Measurements from ENCODE around the gene ALK. TPM values are rescaled to one million over a fixed set of nuclear protein-coding genes. Genes with fewer than 3 reads are reported as not detected.

ALK gene
- total RNA-seq, 1 experiment from 2014 or later, result 14.7 TPM

DNA sequence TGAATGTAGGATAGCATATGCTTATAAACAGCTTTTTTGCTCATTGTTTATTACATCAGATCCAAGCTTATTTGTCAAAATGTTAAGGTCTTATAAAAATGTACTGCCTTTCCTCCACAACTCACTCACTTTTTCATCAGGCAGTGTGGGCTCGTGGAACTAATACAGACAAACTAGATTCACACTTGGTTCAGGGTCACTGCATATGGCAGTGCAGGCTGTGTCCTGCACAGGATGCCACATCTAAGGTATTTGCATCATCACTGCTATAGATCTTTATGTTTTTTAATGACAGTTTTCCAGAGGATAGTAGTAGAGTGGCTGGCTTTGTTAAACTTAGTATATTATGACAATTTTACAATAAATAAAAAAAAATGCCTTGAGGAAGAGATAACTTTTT, 425.2 kb downstream of the ALK start:
- Histone ChIP-seq H3K9me3 (ENCODE audit: low read depth, low read length, poor library complexity, severe bottlenecking) (no peaks in the 10 kb centered on the region), H3K4me1 (ENCODE audit: insufficient read depth, low read length, poor library complexity, severe bottlenecking) (no peaks in the 10 kb centered on the region), H3K27me3 (replicated peaks; ENCODE audit: insufficient read depth, low read depth, low read length, poor library complexity) (no peaks in the 10 kb centered on the region), H3K27ac (ENCODE audit: low read depth, low read length, poor library complexity, severe bottlenecking) (no peak overlapping the region), H3K4me3 (ENCODE audit: low read depth, low read length, poor library complexity, severe bottlenecking) (no peak overlapping the region), H3K36me3 (ENCODE audit: insufficient read depth, low read length, poor library complexity, severe bottlenecking) (no peaks in the 10 kb centered on the region)
- TF ChIP-seq, protein P1, sequence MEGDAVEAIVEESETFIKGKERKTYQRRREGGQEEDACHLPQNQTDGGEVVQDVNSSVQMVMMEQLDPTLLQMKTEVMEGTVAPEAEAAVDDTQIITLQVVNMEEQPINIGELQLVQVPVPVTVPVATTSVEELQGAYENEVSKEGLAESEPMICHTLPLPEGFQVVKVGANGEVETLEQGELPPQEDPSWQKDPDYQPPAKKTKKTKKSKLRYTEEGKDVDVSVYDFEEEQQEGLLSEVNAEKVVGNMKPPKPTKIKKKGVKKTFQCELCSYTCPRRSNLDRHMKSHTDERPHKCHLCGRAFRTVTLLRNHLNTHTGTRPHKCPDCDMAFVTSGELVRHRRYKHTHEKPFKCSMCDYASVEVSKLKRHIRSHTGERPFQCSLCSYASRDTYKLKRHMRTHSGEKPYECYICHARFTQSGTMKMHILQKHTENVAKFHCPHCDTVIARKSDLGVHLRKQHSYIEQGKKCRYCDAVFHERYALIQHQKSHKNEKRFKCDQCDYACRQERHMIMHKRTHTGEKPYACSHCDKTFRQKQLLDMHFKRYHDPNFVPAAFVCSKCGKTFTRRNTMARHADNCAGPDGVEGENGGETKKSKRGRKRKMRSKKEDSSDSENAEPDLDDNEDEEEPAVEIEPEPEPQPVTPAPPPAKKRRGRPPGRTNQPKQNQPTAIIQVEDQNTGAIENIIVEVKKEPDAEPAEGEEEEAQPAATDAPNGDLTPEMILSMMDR (conservative IDR thresholded peaks at IDR 0.05; ENCODE audit: low read depth, low read length), result no peak
- TF ChIP-seq EZH2 (IDR thresholded peaks at IDR 0.05; ENCODE audit: borderline replicate concordance, low read depth, low read length, poor library complexity, severe bottlenecking), result no peak
- DNase-seq (ENCODE audit: low spot score), result no peak
- CTCF ChIA-PET, result no interaction called here
- intact Hi-C loops (cut with micrococcal nuclease; ENCODE audit: unreplicated experiment), result no loop called here
- POLR2A ChIA-PET (ENCODE audit: low non-redundant PET), result no interaction called here
- no TSS peak for BruUV-seq (replicated peaks)

DNA sequence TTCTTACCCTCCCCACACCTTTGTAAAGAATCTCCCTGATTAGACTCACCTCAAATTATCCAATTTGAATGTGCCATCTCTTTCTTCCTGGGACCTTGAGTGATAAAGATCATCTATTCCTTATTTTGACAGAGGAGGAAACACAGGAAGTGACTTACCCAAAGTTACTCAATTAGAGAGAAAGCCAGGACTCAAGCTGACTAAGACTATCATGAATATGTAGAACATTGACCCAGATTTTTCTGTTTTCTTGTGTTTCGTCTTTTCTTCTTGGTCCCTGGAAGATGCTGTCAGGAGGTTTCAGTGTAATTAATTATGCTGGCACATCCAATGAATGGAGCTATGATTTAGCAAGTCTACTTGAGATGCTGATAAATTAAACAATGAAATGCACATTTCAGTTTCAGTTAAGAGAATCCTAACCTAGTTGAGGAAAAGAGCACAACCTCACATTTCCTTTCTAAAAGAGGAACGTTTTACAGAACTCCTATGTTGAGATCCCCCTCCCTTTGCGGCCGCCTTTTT, 425.8 kb downstream of the ALK start:
- Histone ChIP-seq H3K4me1 (ENCODE audit: insufficient read depth, low read length, poor library complexity, severe bottlenecking) (no peaks in the 10 kb centered on the region), H3K9me3 (ENCODE audit: low read depth, low read length, poor library complexity, severe bottlenecking) (no peaks in the 10 kb centered on the region), H3K27ac (ENCODE audit: low read depth, low read length, poor library complexity, severe bottlenecking) (no peak overlapping the region), H3K36me3 (ENCODE audit: insufficient read depth, low read length, poor library complexity, severe bottlenecking) (no peaks in the 10 kb centered on the region), H3K4me3 (ENCODE audit: low read depth, low read length, poor library complexity, severe bottlenecking) (no peak overlapping the region), H3K27me3 (replicated peaks; ENCODE audit: insufficient read depth, low read depth, low read length, poor library complexity) (no peaks in the 10 kb centered on the region)
- ChIA-PET CTCF (no interaction called here), POLR2A (ENCODE audit: low non-redundant PET) (no interaction called here)
- no TSS peak for BruUV-seq (replicated peaks)
- TF ChIP-seq, protein P1 (conservative IDR thresholded peaks at IDR 0.05; ENCODE audit: low read depth, low read length), result no peak
- TF ChIP-seq EZH2 (IDR thresholded peaks at IDR 0.05; ENCODE audit: borderline replicate concordance, low read depth, low read length, poor library complexity, severe bottlenecking), result no peak
- intact Hi-C loops (cut with micrococcal nuclease; ENCODE audit: unreplicated experiment), result no loop called here
- peak; percentile 52 for DNase-seq (ENCODE audit: low spot score)

DNA sequence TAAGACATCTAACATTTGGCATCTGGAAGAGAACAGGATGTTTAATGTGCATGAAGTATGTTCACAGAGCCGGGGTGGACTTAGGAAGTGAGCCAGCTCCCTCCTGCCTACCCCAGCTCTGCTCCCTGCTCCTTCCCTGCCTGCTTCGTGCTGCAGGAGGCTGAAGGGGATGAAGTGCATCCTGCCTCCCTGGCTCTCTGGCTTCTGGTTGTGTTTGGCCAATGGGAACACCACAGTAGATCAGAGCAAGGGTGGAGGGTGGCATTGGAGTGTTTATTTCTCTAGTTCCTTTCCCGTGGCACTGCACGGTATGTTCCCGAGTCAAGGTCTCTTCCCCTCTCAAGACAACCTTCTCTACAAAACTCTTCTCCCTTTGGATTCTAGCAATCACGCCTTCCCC, 426.3 kb downstream of the ALK start:
- Histone ChIP-seq H3K4me3 (ENCODE audit: low read depth, low read length, poor library complexity, severe bottlenecking) (no peak overlapping the region), H3K36me3 (ENCODE audit: insufficient read depth, low read length, poor library complexity, severe bottlenecking) (no peaks in the 10 kb centered on the region), H3K27ac (ENCODE audit: low read depth, low read length, poor library complexity, severe bottlenecking) (no peak overlapping the region), H3K4me1 (ENCODE audit: insufficient read depth, low read length, poor library complexity, severe bottlenecking) (no peaks in the 10 kb centered on the region), H3K27me3 (replicated peaks; ENCODE audit: insufficient read depth, low read depth, low read length, poor library complexity) (no peaks in the 10 kb centered on the region), H3K9me3 (ENCODE audit: low read depth, low read length, poor library complexity, severe bottlenecking) (no peaks in the 10 kb centered on the region)
- CTCF ChIA-PET, result no interaction called here
- intact Hi-C loops (cut with micrococcal nuclease; ENCODE audit: unreplicated experiment), result no loop called here
- BruUV-seq (replicated peaks), result no TSS peak
- no peak for DNase-seq (ENCODE audit: low spot score)
- TF ChIP-seq, protein P1 (conservative IDR thresholded peaks at IDR 0.05; ENCODE audit: low read depth, low read length), result no peak
- no peak for TF ChIP-seq EZH2 (IDR thresholded peaks at IDR 0.05; ENCODE audit: borderline replicate concordance, low read depth, low read length, poor library complexity, severe bottlenecking)
- POLR2A ChIA-PET (ENCODE audit: low non-redundant PET), result no interaction called here

Data from A673 (cell line).